Activated CD4-positive, CD25-positive, alpha-beta regulatory T cell (primary cell): ENCODE results near the gene NXN.
"Not testable (repeated sequence)": the region's sequence is repeated elsewhere in the genome, so short reads cannot be mapped to it uniquely, and the experiment has no call there.

Experiments
- DNase-seq, 4 experiments: peaks; one replicate each; lab custom pipeline; 2025; lab: John Stamatoyannopoulos, UW

The NXN gene

GRCh38 chr17:887551-888209 lies 91.9 kb downstream of the NXN start:
- no peak for DNase-seq

GRCh38 chr17:885971-886571 lies 93.5 kb downstream of the NXN start:
- DNase-seq: no peak

GRCh38 chr17:883586-883962 lies 96.0 kb downstream of the NXN start:
- DNase-seq: no peak

- DNase-seq: no peak
These were observed 96.6 kb downstream of the NXN start for GRCh38 chr17:882827-883585.

- no peak for DNase-seq
These were observed 97.8 kb downstream of the NXN start for GRCh38 chr17:881778-882177.

- no peak for DNase-seq
These were observed 98.9 kb downstream of the NXN start for GRCh38 chr17:880443-881269.

- DNase-seq: peak; percentile 6 to 27 (median 20)
These were observed 99.8 kb downstream of the NXN start for GRCh38 chr17:879546-880442.

GRCh38 chr17:877630-878029 lies 101.9 kb downstream of the NXN start:
- no peak for DNase-seq

- DNase-seq: no peak
These were observed 103.3 kb downstream of the NXN start for GRCh38 chr17:876272-876671.

GRCh38 chr17:874590-874989 lies 105.0 kb downstream of the NXN start:
- not testable (repeated sequence) for DNase-seq

GRCh38 chr17:872855-873254 lies 106.7 kb downstream of the NXN start:
- DNase-seq: no peak

- no peak for DNase-seq
These were observed 107.6 kb downstream of the NXN start for GRCh38 chr17:871751-872519.

GRCh38 chr17:869567-870525 lies 109.7 kb downstream of the NXN start:
- DNase-seq: no peak

- no peak for DNase-seq
These were observed 110.5 kb downstream of the NXN start for GRCh38 chr17:869086-869485.

- no peak for DNase-seq
These were observed 111.6 kb downstream of the NXN start for GRCh38 chr17:867896-868489.

GRCh38 chr17:867238-867637 lies 112.3 kb downstream of the NXN start:
- not testable (repeated sequence) for DNase-seq

GRCh38 chr17:866568-867103 lies 112.9 kb downstream of the NXN start:
- no peak for DNase-seq

- DNase-seq: no peak
These were observed 115.3 kb downstream of the NXN start for GRCh38 chr17:864315-864714.

GRCh38 chr17:863880-864279 lies 115.7 kb downstream of the NXN start:
- DNase-seq: no peak
